ENCODE data around the gene ELF2.
"Not testable (repeated sequence)": the region's sequence is repeated elsewhere in the genome, so short reads cannot be mapped to it uniquely, and the experiment has no call there.

ELF2 gene

DNA sequence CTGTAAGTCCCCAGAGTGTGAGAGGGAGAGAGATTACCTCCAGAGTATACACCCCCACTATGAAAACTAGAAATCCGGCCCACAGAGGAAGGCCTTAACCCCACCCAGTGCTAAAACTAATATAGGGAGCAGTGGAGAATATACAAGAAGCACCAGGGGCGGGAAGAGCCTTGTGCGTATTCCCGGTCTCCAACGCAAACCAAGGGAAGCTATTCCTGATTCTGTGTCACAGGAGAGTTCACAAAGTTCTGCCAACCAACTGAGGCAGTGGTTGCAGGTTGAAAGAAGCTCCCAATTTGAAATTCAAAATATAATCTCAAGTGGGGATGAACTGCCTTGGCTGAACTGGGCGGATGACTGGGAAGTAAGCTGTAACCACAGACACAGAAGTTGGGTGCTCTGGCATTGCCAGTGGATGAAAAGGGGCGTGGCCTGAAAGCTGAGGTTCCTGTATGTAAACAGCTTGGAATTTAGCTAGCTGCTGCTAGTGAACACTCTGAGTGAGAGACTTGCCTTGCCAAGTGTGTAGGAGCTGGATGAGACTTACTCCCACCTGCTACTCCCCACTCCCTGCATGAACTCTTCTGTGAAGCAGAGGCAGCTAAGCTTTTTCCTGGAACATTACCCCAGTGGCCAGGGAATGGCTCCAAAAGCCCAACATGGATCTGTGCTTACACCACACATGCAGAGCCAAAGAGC lies 32.7 kb downstream of the ELF2 start:
- DNase-seq (ENCODE audit: low spot score): no peak

DNA sequence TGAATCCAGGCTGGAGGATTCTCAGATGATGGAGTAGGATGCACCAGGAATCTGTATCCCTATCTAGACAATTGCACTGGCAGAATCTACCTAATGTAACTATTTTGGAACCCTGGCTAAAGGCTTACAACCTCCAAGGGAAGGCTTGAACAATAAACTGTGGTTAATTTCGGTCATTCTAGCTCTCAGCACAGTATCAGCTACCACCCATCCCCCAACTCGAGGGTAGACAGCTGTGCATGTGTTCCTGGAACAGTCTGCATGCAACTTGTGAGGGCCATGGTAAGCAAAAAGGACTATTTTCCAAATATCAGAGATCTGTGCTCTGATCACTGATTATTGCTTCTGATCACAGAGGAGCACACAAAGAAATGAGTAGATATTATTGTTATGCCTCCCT lies 34.0 kb downstream of the ELF2 start:
- no peak for DNase-seq (ENCODE audit: low spot score)

DNA sequence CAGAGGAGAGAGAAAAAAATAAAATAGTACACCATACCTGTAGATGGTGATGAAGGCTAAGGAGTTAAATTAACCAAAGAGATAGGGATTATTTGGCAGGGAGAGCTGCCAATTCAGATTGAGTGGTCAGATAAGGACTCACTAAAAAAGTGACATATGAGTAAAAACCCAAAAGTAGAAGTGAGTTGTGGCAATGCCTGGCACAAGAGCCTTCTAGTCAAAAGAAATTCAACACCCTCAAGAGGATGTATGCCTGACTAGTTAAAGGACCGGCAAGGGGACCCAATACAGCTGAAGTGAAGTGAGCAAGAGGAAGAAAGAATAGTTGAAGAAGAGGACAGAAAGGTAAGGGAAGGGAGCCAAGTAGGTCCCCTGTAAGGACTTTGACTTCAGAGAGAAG lies 34.9 kb downstream of the ELF2 start:
- no peak for DNase-seq (ENCODE audit: low spot score)

- DNase-seq (ENCODE audit: low spot score): no peak
These were observed 39.3 kb downstream of the ELF2 start for GRCh38 chr4:139137763-139138162.

DNA sequence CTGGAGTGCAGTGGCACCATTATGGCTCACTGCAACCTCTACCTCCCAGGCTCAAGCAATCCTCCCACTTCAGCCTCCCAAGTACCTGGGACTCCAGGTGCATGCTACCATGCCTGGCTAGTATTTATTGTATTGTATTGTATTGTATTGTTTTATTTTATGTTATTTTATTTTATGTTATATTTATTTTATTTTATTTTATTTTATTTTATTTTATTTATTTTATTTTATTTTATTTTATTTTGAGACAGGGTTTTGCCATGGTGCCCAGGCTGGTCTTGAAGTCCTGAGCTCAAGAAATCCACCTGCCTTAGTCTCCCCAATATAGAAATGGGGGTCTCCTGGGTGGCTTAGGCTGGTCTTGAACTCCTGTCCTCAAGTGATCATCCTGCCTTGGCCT lies 42.6 kb downstream of the ELF2 start:
- DNase-seq (ENCODE audit: low spot score): no peak

- no peak for DNase-seq (ENCODE audit: low spot score)
These were observed 45.7 kb downstream of the ELF2 start for GRCh38 chr4:139131209-139131870.

DNA sequence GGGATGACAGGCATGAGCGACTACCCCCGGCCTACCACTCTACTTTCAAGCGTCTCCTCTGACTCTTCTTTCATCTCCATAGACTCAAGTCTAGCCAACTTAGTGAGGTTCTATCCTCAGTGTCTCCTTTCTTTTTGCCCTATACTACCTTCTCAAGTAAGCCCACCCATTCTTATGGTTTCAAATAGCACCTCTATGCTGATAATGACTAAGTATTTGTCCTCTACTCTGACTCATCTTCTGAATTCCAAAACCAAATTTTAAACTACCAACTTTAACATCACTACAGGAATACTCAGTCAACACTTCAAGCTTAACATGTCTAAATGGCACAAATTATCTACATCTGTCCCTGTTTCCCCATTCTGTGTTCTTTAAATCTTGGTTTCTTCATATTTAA lies 47.8 kb downstream of the ELF2 start:
- DNase-seq (ENCODE audit: low spot score): no peak

- DNase-seq (ENCODE audit: low spot score): no peak
These were observed 50.1 kb downstream of the ELF2 start for GRCh38 chr4:139126898-139127297.

- DNase-seq (ENCODE audit: low spot score): no peak
These were observed 53.1 kb downstream of the ELF2 start for GRCh38 chr4:139123910-139124309.

DNA sequence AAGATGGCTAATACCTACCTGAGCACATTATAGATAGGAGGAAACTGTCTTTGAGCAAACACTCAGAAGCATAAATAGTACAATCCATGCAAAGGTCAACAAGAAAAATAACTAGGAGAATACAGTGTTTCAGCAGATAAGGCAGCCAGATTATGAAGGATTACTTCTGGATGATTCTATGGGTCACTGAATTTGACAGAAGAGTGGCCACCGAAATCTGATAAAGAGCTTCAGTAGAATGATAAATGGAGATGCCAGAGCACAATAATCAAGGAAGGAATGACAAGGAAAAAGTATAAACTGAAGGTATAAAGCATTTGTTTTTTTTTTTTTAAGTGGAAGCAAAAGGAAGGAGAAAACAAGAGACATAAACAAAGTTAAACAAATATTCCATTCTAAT lies 58.7 kb downstream of the ELF2 start:
- no peak for DNase-seq (ENCODE audit: low spot score)

GRCh38 chr4:139115226-139115625 lies 61.8 kb downstream of the ELF2 start:
- no peak for DNase-seq (ENCODE audit: low spot score)

DNA sequence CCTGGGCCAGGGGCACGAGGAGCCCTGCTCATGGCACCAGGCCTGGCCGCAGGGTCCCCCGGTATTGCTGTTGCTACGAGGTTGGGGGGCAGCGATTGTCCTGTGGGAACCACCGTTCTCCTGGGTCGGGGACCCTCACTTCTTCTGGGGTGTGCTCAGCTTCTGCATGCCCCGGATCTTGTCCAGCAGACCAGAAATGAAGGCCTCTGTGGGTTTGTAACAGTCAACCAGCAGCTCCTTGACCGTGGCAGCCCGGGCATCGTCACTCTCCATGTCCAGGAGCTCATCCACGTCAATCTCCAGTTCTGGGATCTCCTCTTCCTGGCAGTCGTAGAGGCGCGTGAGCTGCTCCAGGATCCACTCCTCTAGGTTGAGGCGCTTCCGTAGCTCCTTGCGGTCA lies 62.2 kb downstream of the ELF2 start:
- DNase-seq (ENCODE audit: low spot score): not testable (repeated sequence)

DNA sequence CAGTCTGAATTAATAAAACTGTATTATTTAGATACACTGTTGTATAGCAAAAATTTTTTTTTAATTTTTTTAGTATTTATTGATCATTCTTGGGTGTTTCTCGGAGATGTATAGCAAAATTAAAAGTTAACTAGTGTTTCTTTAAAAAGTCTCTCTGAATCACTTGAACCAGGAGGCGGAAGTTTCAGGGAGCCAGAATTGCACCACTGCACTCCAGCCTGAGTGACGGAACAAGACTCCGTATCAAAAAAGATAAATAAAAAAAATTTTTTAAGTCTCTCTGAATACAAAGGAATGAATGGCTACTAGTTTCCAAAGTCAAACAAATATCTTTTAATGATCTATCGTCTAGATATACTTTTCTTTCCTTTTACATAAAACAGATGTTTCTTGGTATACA lies 64.4 kb downstream of the ELF2 start:
- DNase-seq (ENCODE audit: low spot score): no peak

- no peak for DNase-seq (ENCODE audit: low spot score)
These were observed 68.4 kb downstream of the ELF2 start for GRCh38 chr4:139108567-139109128.

GRCh38 chr4:139099366-139099982 lies 77.5 kb downstream of the ELF2 start:
- peak; percentile 64 for DNase-seq (ENCODE audit: low spot score)

- DNase-seq (ENCODE audit: low spot score): no peak
These were observed 84.7 kb downstream of the ELF2 start for GRCh38 chr4:139092271-139092670.

GRCh38 chr4:139085141-139085540 lies 91.9 kb downstream of the ELF2 start:
- DNase-seq (ENCODE audit: low spot score): no peak

DNA sequence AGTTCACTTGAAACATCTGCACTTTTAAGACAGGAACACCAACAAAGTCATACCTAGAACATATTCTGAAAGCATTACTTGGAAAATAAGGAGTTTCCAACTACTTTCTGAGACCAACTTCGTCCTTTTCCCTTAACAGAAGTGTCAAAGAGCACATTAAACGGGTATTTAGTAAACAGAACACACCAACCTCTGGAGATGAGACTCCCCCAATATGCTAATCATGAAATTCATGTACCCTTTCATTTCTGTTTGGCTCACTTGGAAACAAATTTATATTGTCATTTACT lies 92.3 kb downstream of the ELF2 start:
- no peak for DNase-seq (ENCODE audit: low spot score)

DNA sequence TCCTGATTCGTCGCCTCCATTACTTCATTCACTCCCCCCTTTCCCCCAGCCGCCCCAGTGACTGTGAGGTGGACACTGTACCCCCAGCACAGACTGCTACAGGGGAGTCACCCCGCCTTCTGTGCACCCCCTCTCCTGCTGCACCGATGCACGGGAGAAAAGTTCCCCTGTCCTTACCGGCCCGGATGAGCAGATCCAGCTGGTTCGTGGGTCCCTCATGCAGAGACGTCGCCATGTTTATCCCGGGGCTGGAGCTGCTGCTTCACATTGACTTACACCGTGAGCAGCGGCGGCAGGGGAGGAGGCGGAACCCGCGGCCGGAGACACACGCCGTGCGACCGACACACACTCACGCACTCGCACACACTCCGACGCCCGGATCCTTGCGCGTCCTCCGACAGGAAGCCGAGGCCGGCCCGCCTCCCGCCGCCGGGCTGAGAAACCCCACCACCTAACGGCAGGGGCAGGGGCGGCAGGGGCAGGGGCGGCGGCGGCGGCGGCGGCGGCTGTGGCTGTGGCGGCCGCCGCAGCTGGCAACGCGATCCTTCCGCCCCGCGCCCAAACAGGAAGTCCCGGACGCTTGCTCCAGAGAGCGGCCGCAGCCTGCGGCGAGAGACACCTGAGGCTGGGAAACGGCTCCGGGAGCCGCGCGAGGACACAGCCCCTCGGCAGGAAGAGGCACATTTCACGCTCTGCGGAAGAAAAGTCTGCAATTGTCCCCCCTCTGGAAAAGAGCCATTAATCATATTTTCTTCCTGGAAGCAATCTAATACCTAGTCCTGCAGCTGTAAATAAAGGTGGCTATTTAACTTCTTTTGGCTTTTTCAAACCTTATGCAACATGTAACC lies 92.8 kb downstream of the ELF2 start:
- DNase-seq (ENCODE audit: low spot score): peak; percentile 49

DNA sequence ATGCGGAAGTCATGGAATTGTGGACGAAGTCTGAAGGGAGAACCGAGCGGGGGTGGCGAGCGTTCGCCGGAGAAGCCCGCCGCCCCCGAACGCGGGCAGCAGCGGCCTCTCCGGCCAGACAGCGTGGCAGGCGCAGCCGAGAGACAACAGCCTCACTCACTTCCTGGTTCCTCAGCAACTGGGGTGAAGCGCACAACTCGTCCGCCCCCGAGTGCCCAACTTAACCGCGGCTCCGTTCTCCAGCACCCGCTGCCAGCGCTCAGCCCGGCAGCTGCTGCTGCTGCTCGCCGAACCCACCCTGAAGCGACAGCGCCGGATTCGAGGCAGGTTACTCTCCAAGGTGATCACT lies 93.4 kb downstream of the ELF2 start:
- peak; percentile 44 for DNase-seq (ENCODE audit: low spot score)

DNA sequence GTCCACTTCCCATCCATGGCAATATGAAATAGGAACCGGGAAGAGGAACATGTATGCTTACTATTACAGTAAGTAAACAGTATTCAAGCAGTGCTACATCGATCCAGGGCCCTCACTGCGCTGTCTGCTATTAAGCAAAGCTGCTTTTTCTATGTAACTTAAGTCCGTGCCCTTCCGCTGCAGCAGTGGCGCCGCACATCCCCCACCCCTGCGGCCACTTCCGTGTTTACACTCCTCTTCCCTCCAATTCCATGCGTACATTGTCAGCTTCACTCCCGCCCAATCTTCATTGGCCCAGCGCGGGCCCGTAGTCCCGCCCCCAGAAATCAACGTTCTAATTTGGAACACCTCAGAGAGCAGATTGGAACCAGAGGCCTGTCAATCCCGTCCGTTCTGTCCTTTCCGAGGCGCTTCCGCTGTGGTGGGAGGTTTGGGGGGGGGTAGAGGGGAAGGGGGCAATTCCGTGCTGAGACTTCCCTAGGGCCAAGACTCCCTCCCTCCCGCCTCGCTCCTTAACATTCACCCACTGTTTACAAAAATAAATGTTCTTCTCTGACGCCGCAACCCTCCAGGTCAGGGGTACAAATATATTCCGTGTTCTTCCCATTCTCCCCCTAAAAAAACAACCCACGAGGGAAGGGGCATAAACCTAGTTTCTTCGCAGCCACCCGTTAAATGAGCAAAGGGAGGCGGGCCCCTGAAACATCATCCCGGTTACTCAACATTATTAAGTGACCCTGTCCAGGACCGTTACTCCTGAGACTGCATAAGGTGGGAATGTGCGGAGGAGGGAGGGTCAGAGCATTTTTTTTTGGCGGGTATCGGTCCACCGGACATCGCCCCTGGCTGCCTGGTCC lies 94.0 kb downstream of the ELF2 start:
- DNase-seq (ENCODE audit: low spot score): peak; percentile 86

DNA sequence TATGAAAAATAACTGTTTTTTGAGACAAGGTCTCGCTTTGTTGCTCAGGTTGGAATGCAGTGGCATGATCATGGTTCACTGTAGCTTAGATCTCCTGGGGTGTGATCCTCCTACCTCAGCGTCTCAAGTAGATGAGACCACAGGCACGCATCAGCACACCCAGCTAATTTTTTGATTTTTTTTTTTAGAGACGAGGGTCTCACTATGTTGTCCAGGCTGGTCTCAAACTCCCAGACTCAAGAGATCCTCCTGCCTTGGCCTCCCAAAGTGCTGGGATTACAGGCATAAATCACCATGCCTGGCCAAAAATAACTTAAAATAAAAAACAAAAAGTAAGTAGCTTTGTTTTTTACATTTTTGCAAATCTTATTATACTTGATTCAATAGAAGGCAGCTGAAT lies 98.1 kb downstream of the ELF2 start:
- DNase-seq (ENCODE audit: low spot score): no peak
